Keratinocyte (primary cell): Measurements from ENCODE around the gene SLC35B3.

Experiments
- CTCF ChIP-seq, 3 experiments: IDR thresholded peaks in 1 of 3; conservative IDR thresholded peaks in 1 of 3; optimal IDR thresholded peaks in 1 of 3; 2 replicates in 2 of 3; 3 replicates in 1 of 3; pipeline versions ENCODE3 to v1.5.1; 2011; ENCODE audit warnings: low read length in 3 of 3, mild to moderate bottlenecking in 3 of 3, moderate library complexity in 2 of 3, control low read depth in 1 of 3, inconsistent platforms in 1 of 3; ENCODE audit not compliant: insufficient read depth in 2 of 3; ENCODE audit errors: extremely low read depth in 1 of 3
- EZH2 ChIP-seq: IDR thresholded peaks from one replicate; pipeline ENCODE4 v1.6.1; 2012; ENCODE audit warnings: inconsistent platforms, mild to moderate bottlenecking, low read length, moderate library complexity

- TF ChIP-seq CTCF (optimal IDR thresholded peaks at IDR 0.05 in 1 of 3, IDR thresholded peaks at IDR 0.05 in 1 of 3, conservative IDR thresholded peaks at IDR 0.05 in 1 of 3; ENCODE audit: extremely low read depth in 1 of 3, insufficient read depth in 2 of 3, low read length in 3 of 3) = no peak
- TF ChIP-seq EZH2 = no peak
Measured at GRCh38 chr6:8392569-8392968, 42.8 kb downstream of the SLC35B3 start.
